Activated CD4-positive, alpha-beta T cell treated with anti-CD3 and anti-CD28 coated beads, Interleukin-2, amount 50 U/mL, for 16 hours (primary cell): ENCODE data around the gene CTTNBP2.
"Not testable (repeated sequence)": the region's sequence is repeated elsewhere in the genome, so short reads cannot be mapped to it uniquely, and the experiment has no call there.

ENCODE experiments used
- DNase-seq: peaks from one replicate; pipeline ENCODE4 v3.0.0-alpha.2; 2020

CTTNBP2 gene

DNA sequence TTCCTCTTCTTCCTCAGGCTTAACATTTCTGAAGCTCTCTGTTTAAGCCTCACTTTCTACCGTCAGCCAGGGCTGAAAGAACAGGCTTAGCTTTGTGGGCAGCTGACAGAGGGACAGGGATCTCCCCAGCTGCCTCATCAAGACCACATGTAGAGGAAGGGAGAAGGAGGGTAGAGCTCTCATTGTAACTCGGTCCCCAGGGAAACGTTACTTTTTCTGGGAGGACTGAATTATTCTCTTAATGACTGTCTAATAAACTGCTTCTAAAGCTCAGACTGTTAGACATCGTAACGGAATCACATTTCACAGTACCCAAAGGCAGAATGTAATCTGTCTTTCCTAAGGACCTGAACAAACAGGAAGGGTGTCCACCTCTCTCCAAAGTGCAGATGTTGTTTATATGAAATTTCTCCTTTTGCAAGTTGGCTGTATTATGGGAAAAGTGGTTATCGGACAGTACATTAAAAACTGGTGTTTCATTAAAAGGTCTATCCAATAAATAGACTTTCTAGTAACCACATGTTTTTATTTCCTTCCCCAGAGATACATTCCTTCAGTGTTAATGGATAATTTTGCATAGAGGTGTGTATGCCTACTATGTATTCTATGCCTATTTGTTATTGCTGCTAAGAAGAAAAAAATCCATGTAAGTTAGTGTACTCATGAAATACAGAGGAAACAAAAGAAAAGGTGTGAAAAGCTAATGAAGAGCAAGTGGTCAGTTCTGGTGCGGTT is 144.2 kb downstream of the CTTNBP2 start:
- DNase-seq: no peak

DNA sequence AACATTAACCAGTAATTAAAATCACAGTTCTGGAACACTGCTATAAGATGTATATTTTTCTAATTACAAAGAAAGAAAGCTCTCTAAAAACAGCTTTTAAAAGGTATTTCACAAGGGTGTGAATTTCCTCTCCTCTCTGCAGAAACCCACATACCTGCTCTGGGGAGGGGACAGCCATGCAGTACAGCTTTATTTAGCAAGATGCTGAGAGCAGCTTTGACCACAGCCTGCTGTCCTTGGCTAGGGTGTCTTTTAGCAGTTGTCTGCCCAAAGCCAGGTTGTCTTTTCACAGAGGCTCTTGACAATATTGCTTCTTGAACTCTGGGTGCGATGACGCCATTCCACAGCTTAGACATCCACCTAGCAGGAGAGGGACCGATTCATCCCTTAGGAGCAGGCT is 148.3 kb downstream of the CTTNBP2 start:
- no peak for DNase-seq

GRCh38 chr7:117719377-117719776 is 153.9 kb downstream of the CTTNBP2 start:
- no peak for DNase-seq

DNA sequence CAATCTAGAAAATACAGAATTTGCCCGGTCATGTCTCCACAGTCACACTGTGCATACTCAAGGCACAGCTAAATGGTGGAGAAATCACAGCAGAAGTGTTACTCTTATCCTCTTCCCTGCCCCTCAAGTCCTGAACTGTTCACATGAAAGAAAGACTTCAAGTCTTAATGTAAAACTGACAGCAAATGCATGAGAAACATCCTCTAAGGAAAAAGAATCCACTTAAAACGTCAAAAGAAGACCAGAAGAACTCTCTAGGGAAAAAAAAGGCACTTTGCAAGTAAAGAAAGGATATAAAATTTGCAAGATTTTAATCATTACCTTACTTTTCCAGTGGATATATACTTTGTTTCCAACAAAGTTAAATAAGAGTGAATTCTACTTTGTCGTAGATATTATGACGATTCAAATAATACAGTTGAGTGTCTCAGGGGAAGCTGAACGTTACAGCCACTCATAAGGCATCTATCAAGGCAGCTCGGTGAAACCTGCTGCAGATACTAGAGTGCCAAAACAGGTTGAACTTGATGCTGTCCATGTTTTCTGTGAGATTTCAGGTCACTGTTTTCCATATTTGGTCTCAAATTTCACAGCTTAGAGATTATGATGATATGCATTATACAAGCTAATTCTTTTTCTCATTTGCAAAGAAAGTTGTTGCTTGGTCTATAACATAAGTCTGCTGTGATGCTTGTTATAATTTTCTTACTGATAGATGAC is 155.0 kb downstream of the CTTNBP2 start:
- no peak for DNase-seq

GRCh38 chr7:117717357-117717756 is 155.9 kb downstream of the CTTNBP2 start:
- DNase-seq: no peak

DNA sequence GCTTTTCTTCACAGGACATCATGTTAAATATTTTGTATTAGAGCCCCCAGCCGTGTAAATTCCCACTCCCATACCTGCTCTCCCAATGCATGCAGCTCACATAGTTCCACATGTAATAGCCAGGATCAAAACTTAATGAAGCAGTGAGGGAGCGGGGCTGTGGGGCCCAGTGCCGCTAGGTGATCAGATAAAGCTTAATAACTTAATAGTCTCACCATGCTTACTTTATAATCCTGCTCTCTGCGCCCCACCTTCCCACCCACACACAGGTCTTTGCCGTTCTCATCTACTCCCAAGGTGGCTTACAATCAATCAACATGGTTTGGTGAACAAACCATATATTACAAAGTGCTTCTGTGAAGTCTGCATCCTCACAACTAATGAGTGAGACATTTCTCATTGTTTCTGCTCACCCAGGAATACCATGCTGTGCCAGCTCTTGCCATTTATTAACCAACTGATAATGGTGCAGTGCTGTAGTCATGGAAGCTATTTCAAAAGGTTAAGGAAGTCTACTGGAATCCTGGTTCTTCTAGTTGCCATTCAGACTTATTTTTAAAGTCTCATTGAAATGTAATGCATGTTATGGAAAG is 156.4 kb downstream of the CTTNBP2 start:
- no peak for DNase-seq

DNA sequence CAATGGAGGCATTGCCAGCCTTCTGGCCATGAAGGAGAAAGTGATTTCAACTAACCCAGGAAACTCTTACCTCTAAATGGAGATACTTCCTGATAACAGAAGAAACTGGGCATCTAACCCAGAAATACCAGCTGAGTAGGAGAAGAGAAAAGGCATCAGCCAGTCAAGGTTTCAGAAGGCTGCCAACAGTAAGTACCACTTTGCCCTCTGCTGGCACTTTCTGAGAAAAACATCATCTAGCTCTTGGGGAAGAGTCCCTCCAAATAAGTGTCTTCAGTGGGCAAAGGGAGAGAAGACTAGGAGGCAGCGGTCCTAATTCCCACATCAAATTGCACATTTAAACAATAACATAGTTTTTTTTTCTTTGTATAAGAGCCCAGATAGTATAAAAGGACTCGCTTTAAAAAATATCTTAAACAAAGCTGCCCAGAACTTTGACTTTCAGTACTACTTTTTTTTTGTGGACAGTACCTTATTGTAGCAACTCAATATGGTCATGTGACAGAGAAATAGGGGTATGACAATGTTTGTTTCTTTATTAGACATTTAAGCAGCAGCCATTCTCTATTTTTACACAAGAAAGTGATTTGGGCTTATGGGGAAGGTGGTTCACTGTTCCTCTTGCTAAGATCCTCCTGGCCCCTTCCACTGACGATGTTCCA is 157.3 kb downstream of the CTTNBP2 start:
- peak; percentile 41 for DNase-seq

GRCh38 chr7:117711556-117711955 is 161.7 kb downstream of the CTTNBP2 start:
- DNase-seq: peak; percentile 6

GRCh38 chr7:117708173-117708572 is 165.1 kb downstream of the CTTNBP2 start:
- DNase-seq: not testable (repeated sequence)

DNA sequence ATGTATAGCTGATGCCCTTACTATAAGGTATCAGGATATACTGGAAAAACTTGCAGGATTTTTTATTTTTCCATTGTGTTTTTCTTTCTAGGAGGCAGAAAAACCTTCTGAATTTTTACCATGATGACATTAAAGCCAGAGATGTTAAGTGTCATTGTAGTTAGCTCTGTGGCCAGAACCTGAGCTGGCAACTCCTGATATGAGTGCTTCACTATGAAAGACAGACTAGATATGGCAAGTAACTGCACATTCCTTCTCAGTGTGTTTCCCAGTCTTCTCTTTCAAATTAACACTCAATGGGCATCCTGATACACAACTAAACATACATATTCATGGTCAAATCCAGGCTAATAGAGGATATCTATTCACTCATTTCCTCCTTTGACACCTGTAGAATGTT is 166.2 kb downstream of the CTTNBP2 start:
- no peak for DNase-seq

DNA sequence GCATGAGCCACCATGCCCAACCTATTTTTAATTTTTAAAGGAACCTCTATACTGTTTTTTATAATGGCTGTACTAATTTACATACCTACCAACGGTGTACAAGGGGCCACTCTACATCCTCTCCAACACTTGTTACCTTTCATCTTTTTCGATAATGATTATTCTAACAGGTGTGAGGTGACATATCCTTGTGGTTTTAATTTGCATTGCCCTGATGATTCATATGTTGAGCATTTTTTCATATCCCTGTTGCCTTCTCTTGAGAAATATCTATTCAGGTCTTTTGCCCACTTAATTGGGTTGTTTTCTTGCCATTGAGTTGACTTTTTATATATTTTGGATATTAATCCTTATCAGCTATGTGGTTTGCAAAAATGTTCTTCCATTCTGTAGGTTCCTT is 167.0 kb downstream of the CTTNBP2 start:
- no peak for DNase-seq

DNA sequence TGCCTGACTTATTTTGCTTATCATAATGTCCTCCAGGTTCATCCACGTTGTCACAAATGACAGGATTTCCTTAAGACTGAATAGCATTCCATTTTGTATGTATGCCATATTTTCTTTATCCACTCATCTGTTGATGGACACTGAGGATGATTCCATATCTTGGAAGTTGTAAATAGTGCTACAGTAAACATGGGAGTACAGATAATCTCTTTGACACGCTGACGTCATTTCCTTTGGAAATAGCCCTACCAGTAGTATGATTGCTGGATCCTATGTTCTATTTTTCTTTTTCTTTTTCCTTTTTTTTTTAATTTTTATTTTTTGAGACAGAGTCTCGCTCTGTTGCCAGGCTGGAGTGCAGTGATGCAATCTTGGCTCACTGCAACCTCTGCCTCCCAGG is 167.6 kb downstream of the CTTNBP2 start:
- DNase-seq: no peak

- DNase-seq: no peak
These were observed 169.2 kb downstream of the CTTNBP2 start for GRCh38 chr7:117704063-117704462.

DNA sequence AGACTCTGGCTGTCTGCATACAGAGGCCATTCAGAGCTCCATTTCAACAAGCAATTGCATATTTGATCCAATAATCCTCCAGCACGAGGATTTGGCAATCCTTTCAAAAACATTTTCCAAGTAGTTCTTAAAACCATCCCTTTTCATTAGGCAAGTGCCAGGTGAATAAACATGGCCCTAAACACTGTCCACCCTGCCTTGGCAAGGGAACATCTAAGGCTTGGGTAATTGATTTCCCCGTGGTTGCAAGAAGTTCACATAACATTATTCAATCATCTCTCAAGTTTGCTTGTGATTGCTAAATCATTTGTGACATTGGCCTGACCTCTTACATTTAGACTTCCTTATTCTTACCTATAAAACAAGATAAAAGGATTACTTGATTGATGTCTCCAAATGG is 175.2 kb downstream of the CTTNBP2 start:
- no peak for DNase-seq

GRCh38 chr7:117692338-117692737 is 180.9 kb downstream of the CTTNBP2 start:
- no peak for DNase-seq

DNA sequence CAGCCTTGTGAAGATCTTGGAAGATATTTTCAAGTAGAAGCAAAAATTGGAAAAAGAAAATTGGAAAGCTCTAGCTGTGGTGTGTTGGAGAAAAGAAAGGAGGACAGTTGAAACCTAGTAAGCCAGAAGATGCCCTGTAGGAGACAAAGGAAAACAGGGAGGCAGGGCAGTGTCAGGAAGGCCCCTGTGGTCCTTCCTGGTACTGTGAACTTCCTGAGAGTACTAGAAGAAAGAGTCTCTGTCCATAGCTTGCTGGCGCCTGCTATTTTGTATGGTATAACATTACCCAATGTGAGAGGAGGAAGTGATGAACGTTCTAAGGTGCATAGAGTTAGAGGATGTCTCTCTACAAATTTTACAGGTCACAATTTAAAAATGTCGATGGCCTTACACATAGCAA is 183.1 kb downstream of the CTTNBP2 start:
- no peak for DNase-seq

DNA sequence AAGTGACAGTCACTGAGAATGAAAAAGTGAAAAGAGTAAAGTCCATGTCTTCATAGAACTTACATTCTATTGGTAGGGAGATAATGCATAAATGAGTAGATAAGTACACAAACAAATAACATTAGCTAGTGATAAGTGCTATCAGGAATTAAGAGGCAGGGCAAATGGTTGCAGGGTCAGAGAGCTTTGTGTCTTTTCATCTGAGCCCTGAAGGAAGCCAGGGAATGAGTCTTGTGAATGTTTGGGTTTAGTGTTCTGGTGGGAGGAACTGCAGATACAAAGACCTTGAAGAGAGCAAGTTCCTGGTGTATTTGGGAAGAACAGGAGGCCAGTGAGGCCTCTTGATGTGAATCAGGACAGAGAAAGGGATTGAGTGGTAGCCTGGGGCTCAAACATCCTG is 183.8 kb downstream of the CTTNBP2 start:
- no peak for DNase-seq

- no peak for DNase-seq
These were observed 185.1 kb downstream of the CTTNBP2 start for GRCh38 chr7:117688126-117688525.

DNA sequence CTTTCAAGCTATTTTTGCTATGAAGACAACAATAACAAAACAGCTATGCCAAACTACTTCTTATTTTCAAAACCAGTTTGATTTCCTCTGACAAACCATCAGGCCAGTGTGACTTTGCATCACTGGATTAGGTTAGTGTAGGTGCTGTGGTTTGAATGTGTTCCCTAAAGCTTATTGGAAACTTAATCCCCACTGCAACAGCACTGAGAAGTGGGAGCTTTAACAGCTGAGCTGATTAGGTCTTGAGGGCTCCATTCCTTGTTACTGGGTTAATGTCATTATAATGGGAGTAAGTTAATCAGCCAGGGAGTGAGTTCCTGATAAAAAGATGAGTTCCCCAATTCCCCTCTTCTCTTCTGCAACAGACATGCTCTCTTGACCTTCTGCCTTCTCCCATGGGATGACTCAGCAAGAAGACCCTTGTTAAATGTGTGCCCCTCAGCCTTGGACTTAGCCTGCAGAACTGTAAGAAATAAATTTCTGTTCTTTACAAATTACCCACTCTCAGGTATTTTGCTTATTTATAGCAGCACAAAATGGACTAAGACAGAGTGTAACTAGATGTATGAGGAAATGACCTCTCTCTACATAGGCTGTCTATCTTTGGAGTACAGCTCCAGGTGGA is 186.8 kb downstream of the CTTNBP2 start:
- no peak for DNase-seq

- no peak for DNase-seq
These were observed 187.4 kb downstream of the CTTNBP2 start for GRCh38 chr7:117685795-117686194.

- no peak for DNase-seq
These were observed 189.6 kb downstream of the CTTNBP2 start for GRCh38 chr7:117683430-117684175.

- no peak for DNase-seq
These were observed 190.4 kb downstream of the CTTNBP2 start for GRCh38 chr7:117682681-117683385.
